ENCODE results near the gene ARL15.
A peak's percentile ranks its signal among the peaks of the same experiment; 100 is the strongest.

Gene ARL15

DNA sequence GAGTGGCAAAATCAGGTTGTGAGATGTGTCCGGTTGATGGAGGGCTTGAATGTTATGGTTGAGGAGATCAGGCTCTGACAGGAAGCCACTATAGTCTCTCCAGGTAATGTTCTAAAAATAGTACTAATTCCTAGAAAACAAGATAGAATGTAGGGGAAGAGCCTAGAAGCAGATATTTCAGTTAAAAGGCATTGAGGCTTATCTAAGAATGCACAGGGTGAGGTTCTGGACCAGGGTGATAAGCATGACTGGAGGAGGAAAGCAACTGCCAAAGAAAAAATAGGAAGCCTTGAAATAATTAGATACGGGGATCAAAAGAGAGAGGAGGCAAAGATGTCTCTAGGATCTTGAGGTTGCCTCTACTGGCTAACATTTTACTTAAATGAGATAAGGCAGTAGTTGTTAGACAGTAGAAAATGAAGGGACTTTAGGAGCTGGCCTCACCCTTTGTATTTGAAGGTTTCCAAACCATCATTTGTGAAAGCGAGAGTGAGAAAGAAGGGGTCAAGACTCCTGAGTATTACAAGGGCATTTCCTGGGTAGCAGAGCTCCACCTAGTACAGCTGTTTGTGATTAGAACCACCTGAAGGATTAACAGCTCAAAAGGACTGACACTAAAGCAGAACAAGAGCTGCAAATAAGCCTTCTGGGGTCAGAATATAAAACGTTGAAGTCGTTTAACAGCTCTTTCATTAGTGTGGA lies 15.4 kb upstream of the ARL15 start:
- no peak overlapping the region for H3K4me3 ChIP-seq (ENCODE audit: low read length)
- no peak overlapping the region for H2AFZ ChIP-seq (ENCODE audit: low read depth, low read length)
- no peaks in the 10 kb centered on the region for H3K36me3 ChIP-seq (ENCODE audit: insufficient read depth, low read length)
- no peaks in the 10 kb centered on the region for H3K9me3 ChIP-seq (ENCODE audit: low read length)
- H3K4me1 ChIP-seq (ENCODE audit: insufficient read depth, low read length), result no peaks in the 10 kb centered on the region
- peaks cover 4% of the 10 kb centered on the region for H3K27me3 ChIP-seq (ENCODE audit: insufficient read depth, low read length)

DNA sequence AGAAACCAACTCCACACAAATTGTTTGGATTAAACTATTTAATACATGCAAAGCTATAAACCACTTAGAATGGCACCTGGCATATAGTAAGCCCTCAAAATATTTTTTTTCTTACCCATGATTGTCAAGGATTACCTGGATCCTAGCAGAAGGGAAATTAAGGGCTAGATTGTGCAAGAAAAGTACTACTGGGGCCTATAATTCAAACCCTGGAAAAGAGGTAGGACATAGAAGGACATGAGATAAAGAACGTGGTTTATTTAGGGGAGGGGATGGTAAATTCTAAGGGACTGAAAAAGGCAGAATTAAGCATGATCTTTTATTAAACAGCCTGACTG lies 14.9 kb upstream of the ARL15 start:
- peaks cover 4% of the 10 kb centered on the region for H3K27me3 ChIP-seq (ENCODE audit: insufficient read depth, low read length)

DNA sequence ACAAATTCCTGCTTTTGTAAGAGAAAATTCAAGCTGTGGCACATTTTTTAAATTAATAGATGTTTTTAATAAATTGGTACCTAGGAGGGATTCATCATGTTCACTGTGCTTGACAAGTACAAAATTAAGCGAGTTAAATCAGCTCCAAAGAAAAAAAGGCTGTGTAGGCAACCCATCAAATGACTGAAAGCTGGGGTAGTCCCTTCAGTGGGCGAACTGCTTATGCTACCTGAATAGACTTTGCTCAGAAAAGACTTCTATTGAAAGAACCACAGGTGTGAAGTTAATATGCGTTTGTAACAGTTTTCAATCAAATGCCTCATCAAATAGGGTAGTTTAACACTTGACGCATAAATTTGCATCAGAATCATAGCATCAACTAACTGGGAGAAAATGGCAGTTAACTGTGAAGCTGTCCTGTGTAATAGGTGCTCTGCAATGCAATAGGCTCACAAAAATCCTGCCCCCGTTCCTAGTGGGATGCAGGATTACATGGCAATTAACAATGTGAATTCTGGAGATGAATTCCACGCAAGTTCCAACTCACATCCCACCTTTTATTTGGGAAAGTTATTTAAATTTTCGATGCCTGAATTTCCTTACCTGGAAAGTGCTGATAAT lies 14.4 kb upstream of the ARL15 start:
- Histone ChIP-seq H3K36me3 (ENCODE audit: insufficient read depth, low read length) (no peaks in the 10 kb centered on the region), H2AFZ (ENCODE audit: low read depth, low read length) (no peak overlapping the region), H3K4me1 (ENCODE audit: insufficient read depth, low read length) (no peaks in the 10 kb centered on the region), H3K9me3 (ENCODE audit: low read length) (no peaks in the 10 kb centered on the region), H3K4me3 (ENCODE audit: low read length) (no peak overlapping the region), H3K27me3 (ENCODE audit: insufficient read depth, low read length) (peaks cover 4% of the 10 kb centered on the region)

More for the DNA sequence above, 14.9 kb upstream of the ARL15 start:
- H3K4me3 ChIP-seq (ENCODE audit: low read length), result no peak overlapping the region
- no peaks in the 10 kb centered on the region for H3K4me1 ChIP-seq (ENCODE audit: insufficient read depth, low read length)
- H3K9me3 ChIP-seq (ENCODE audit: low read length), result no peaks in the 10 kb centered on the region
- no peak overlapping the region for H2AFZ ChIP-seq (ENCODE audit: low read depth, low read length)
- no peaks in the 10 kb centered on the region for H3K36me3 ChIP-seq (ENCODE audit: insufficient read depth, low read length)

DNA sequence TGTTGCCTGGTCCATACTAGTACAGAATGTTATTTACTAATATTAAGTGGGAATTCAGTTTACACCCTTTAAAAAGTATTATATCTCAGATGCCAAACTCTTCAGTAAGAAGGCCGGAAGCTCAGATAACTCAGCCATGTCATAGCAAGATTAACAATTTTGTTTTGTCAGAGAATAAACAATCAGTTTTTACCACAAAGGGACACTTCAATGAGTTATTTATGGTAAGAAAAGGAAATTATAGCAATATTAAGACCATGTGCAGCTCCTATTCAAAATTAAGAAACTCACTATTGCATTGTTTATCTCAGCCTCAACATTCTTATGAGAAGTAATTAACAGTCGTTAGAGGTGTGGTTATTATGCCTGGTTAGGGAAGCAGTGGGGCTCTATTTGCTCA lies 13.1 kb upstream of the ARL15 start:
- no peaks in the 10 kb centered on the region for H3K36me3 ChIP-seq (ENCODE audit: insufficient read depth, low read length)
- no peaks in the 10 kb centered on the region for H3K9me3 ChIP-seq (ENCODE audit: low read length)
- no peak overlapping the region for H3K4me3 ChIP-seq (ENCODE audit: low read length)
- H3K4me1 ChIP-seq (ENCODE audit: insufficient read depth, low read length), result no peaks in the 10 kb centered on the region
- H2AFZ ChIP-seq (ENCODE audit: low read depth, low read length), result no peak overlapping the region
- peaks cover 8% of the 10 kb centered on the region for H3K27me3 ChIP-seq (ENCODE audit: insufficient read depth, low read length)

DNA sequence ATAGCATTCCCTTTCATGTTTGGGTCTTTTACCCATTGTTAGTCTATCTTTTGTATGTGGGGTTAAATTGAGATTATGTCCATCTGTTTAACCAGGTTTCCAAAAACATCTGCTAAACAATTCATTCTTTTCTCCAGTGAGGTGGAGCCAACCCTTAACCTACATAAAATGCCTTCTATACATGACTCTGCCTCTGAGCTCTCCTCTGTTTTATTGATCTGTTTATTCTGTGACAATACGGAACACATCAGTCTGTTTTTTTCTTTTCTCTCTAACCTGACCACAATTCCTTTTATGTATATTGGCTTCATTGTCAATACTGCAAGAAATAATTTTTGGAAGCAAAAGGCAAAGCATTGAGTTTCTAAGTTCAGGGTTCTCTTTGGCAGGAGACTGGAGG lies 9.9 kb upstream of the ARL15 start:
- Histone ChIP-seq H3K4me1 (ENCODE audit: insufficient read depth, low read length) (no peaks in the 10 kb centered on the region), H3K9me3 (ENCODE audit: low read length) (no peaks in the 10 kb centered on the region), H3K4me3 (ENCODE audit: low read length) (no peak overlapping the region), H3K36me3 (ENCODE audit: insufficient read depth, low read length) (no peaks in the 10 kb centered on the region), H2AFZ (ENCODE audit: low read depth, low read length) (no peak overlapping the region), H3K27me3 (ENCODE audit: insufficient read depth, low read length) (peaks cover 14% of the 10 kb centered on the region)

DNA sequence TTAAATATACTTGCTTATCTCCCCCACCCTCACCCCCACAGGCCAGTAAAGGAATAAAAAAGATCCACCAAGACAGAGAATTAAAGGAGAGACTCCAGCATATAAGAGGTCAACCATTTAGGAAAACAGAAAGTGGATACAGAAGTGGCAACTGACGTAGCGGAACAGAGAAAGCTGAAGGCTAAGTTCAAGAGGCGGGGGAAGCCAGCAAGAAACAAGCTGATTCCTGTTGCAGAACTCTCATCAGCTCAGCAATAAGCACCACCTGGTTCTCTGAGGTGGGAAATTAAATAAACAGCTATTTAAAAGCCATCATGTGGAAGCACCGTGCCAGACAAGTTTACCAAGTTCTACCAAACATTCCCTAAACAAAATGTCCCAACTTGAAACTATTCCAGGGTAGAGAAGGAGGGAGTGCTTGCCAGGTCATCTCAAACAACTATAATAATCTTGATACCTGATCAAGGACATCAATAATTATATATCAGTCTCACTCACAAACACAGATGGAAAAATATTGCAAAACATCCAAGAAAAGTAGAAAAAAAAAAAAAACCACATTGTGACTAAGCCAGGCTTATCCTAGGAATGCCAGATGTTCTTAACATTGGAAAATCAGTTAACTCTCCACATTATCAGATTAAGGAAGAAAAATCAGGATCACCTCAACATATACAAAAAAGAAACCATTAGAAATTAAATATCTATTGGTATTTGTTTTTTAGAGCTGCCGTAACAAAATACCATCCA lies 7.3 kb upstream of the ARL15 start:
- Histone ChIP-seq H3K27me3 (ENCODE audit: insufficient read depth, low read length) (peaks cover 20% of the 10 kb centered on the region), H2AFZ (ENCODE audit: low read depth, low read length) (no peak overlapping the region), H3K4me3 (ENCODE audit: low read length) (no peak overlapping the region), H3K4me1 (ENCODE audit: insufficient read depth, low read length) (no peaks in the 10 kb centered on the region), H3K36me3 (ENCODE audit: insufficient read depth, low read length) (no peaks in the 10 kb centered on the region), H3K9me3 (ENCODE audit: low read length) (no peaks in the 10 kb centered on the region)

DNA sequence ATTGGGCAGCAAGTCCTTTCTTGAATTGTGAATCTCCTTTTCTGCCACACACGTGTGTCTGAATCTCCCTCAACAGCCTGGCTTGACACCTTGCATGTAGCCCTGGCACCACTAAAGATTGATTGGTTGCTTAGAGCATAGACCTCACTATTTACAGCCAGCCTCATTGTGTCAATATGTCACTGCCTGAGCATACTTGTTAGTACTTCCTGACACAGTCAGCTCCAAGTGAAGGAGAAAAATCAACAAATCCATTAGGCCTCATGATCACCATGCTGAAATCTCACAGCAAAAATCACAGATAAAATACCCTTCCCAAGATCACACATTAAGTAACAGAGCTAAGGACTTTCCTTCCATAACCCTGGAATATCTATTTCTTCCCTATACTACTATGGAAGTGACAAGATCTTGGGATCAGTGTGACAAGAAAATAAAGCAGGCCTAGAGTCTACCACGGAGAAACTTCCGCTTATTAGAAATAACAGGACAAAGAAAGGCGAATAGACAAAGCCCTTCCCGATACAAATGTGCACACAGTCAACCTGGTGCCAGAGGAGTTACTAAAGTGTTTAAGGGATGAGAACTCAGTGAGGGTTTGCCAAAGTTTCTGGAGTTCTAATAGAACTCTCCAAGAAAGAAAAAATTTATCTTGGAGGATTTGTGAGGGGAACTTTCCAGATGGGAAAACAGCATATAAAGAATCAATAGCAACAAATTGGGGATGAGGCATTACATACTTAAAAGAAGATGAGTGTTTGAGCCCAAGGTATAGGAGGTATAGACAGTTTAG lies 5.6 kb upstream of the ARL15 start:
- H3K27me3 ChIP-seq (ENCODE audit: insufficient read depth, low read length), result peaks cover 24% of the 10 kb centered on the region
- no peaks in the 10 kb centered on the region for H3K36me3 ChIP-seq (ENCODE audit: insufficient read depth, low read length)
- H3K9me3 ChIP-seq (ENCODE audit: low read length), result no peaks in the 10 kb centered on the region
- no peak overlapping the region for H3K4me3 ChIP-seq (ENCODE audit: low read length)
- peaks cover 7% of the 10 kb centered on the region for H3K4me1 ChIP-seq (ENCODE audit: insufficient read depth, low read length)
- H2AFZ ChIP-seq (ENCODE audit: low read depth, low read length), result no peak overlapping the region

DNA sequence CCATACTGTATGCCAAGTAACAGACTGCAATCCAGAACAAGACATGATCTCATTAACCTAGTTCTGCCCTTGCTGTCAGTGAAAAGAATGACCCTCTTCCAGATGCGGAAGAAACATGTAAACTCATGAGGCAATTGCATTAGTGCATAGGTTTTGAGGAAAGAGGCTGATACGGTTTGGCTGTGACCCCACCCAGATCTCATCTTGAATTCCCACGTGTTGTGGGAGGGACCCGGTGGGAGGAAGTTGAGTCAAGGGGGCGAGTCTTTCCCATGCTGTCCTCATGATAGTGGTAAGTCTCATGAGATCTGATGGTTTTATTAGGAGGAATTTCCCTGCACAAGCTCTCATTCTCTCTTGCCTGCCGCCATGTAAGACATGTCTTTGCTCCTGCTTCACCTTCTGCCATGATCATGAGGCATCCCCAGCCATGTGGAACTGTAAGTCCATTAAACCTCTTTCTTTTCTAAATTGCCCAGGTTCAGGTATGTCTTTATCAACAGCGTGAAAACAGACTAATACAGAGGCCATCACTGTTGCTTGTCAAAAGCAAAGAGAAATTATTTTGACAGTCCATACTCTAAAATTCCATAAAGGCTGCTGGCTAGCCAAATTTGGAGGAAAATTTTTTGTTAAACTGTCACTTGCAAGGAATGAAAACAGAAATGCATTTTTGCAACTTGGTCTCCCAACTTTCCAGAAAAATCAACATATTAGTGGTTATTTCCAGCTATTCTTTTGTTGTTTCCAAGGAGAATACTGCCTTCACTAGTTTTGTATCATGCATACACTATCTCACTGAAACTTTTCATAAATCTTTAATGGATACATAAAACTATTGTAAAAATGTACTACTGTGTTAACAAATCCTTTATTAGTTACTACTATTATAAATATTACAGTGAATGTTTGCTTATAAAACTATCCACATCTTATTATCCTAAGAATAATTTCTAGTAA lies 3.2 kb upstream of the ARL15 start:
- Histone ChIP-seq H3K36me3 (ENCODE audit: insufficient read depth, low read length) (no peaks in the 10 kb centered on the region), H3K4me3 (ENCODE audit: low read length) (no peak overlapping the region), H2AFZ (ENCODE audit: low read depth, low read length) (no peak overlapping the region), H3K4me1 (ENCODE audit: insufficient read depth, low read length) (peaks cover 16% of the 10 kb centered on the region), H3K9me3 (ENCODE audit: low read length) (no peaks in the 10 kb centered on the region), H3K27me3 (ENCODE audit: insufficient read depth, low read length) (peaks cover 20% of the 10 kb centered on the region)

DNA sequence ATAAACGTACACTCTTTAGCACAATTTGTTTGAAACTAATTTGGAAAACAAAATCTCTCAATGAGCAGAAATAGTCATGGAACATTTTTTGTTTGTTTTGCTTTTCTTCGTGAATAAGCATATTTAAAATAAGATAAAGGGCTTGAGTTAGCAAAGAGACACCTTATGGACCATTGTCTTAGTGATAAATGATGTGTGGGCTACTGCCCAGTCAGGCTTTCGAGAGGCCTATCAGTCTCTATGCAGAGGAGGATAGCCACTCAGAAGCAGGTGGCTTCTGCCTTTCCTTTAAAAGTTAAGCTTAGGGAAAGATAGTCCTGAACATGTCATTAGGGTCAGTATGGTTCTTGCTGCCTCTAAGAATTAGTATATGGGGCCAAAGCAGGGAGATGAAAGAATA lies 2.1 kb upstream of the ARL15 start:
- H3K36me3 ChIP-seq (ENCODE audit: insufficient read depth, low read length), result no peaks in the 10 kb centered on the region
- no peak overlapping the region for H2AFZ ChIP-seq (ENCODE audit: low read depth, low read length)
- H3K9me3 ChIP-seq (ENCODE audit: low read length), result no peaks in the 10 kb centered on the region
- H3K4me3 ChIP-seq (ENCODE audit: low read length), result no peak overlapping the region
- peaks cover 17% of the 10 kb centered on the region for H3K27me3 ChIP-seq (ENCODE audit: insufficient read depth, low read length)
- H3K4me1 ChIP-seq (ENCODE audit: insufficient read depth, low read length), result peaks cover 16% of the 10 kb centered on the region

DNA sequence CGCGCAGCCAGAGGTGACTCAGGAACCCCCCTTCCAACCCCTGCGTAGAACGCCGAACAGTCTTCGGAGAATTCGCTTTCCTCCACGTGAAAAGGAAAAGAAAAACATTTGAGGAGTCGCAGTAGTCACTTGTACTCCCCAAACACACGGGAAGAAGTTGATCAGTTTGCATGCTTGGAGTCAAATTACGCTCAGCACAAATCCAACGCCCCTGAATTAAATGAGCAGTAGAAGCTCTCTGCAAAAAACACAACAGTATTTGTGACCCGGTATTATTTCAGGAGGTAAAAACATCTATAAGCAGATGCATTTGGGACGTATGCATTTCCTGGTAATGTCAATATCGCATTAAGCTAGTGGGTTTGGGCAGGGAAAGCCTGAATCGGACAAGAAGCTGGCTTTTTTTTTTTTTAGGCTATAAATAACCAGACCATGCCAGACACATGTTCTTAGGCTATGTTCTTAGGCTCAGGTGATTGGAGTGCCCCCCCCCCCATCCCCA lies 854 bp upstream of the ARL15 start:
- Histone ChIP-seq H3K36me3 (ENCODE audit: insufficient read depth, low read length) (no peaks in the 10 kb centered on the region), H3K4me1 (ENCODE audit: insufficient read depth, low read length) (peaks cover 16% of the 10 kb centered on the region), H3K27me3 (ENCODE audit: insufficient read depth, low read length) (peaks cover 17% of the 10 kb centered on the region), H3K4me3 (ENCODE audit: low read length) (peak overlapping the region; percentile 92), H3K9me3 (ENCODE audit: low read length) (no peaks in the 10 kb centered on the region), H2AFZ (ENCODE audit: low read depth, low read length) (peak overlapping the region; percentile 71)

DNA sequence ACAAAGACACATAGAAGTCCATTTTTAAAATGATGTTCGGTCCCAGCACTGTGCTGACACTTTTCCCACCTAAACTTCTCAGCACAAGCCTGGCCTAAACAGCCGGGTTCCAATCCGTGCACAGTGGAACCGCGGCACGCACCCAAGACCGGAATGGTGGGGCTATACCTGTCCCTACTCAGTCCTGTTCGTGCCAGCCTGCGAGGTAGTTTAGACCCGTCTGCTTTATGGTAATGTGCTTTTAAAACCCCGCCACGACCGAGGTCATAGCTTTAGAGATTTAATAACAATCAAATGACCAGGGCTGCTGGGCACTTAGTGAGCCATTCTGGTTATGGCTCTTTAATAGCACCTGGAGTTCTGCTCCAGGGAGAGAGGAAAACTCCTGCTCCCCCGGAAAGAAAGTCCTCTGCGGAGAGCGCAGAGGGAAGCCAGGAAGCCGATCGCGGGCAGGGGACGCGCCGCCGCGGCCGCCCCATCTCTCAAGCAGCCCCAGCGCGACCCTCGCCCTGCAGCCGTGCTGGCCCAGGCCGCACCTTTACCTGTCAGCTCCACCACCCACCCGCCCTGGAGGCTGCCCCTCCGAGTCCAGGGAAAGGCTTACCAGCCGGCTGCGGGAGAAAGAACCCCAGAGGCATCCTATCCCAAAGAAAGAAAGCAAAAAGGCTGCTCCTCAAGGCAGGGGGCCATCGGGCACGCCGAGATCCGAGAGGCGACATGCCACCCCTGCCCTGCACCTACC lies 511 bp downstream of the ARL15 start:
- peak overlapping the region; percentile 92 for H3K4me3 ChIP-seq (ENCODE audit: low read length)
- H3K9me3 ChIP-seq (ENCODE audit: low read length), result no peaks in the 10 kb centered on the region
- H3K27me3 ChIP-seq (ENCODE audit: insufficient read depth, low read length), result peaks cover 11% of the 10 kb centered on the region
- peaks cover 16% of the 10 kb centered on the region for H3K4me1 ChIP-seq (ENCODE audit: insufficient read depth, low read length)
- H2AFZ ChIP-seq (ENCODE audit: low read depth, low read length), result peak overlapping the region; percentile 86
- H3K36me3 ChIP-seq (ENCODE audit: insufficient read depth, low read length), result no peaks in the 10 kb centered on the region

All from neuron (in vitro differentiated cells).